Stimulated activated CD4-positive, alpha-beta T cell treated with anti-CD3 and anti-CD28 coated beads, Interleukin-1b, Interleukin-23, amount 100 ng/mL, for 48 hours (primary cell): ENCODE data around the gene NAV3.

Experiments used
- DNase-seq: peaks from one replicate; pipeline ENCODE4 v3.0.0-alpha.2; 2020

Gene NAV3

GRCh38 chr12:77928078-77928477 lies 97.4 kb downstream of the NAV3 start:
- no peak for DNase-seq

- no peak for DNase-seq
Measured at GRCh38 chr12:77932216-77932615, 101.5 kb downstream of the NAV3 start.

- no peak for DNase-seq
Measured at GRCh38 chr12:77938301-77938700, 107.6 kb downstream of the NAV3 start.

DNA sequence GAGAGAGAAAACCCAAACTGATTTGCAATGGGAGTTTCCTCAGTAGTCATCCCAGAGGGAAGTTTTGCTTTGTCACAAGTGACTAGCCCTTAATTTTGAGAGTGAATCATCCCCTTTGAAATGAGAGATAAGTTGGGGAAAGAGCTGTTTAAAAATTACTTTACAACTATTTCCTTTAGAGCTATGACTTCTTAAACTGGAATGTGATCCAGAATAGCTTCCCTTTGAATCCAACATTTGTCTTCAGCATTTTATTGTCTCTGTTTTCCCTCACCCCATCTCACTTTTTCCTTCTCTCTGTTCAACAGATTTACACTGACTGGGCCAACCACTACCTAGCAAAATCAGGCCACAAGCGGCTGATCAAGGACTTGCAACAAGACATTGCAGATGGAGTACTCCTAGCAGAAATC lies 109.3 kb downstream of the NAV3 start:
- DNase-seq: no peak

- DNase-seq: no peak
Measured at GRCh38 chr12:77940567-77940966, 109.9 kb downstream of the NAV3 start.

DNA sequence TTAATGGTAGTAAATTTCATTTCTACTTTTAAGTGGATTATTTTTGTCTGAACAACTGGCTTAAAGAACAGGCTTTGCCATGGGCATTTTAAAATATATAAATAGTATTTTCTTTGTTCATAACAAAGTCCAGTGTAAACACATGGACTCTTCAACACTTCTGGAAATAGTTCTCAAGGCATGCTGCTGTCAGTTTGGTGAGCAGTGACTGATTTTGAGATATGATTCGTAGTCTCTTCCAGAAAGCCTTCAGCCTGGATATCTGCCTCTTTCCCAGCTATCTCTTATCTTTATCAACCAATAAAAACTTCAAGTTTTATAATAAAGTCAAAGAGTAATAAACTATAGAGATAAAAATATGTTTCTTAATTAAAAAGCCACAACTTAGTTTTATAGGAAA lies 110.7 kb downstream of the NAV3 start:
- no peak for DNase-seq

DNA sequence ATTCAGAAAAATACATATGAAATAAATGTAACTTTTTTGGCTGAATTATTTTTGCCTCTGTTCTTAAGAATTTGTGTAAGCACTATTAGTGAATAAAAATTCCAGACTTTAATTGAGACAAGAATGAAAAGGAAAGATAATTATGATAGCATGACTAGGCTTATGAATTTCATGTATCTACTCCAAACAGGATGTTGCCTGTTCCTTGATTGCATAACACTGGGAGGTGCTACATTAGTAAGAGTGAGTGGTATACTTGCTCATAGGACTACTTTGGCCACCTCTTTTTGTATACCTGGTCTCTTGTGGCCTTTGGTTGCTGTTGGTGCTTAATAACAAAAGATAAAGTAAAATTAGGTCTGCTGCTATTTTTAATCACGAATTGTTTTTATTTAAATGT lies 112.8 kb downstream of the NAV3 start:
- no peak for DNase-seq

DNA sequence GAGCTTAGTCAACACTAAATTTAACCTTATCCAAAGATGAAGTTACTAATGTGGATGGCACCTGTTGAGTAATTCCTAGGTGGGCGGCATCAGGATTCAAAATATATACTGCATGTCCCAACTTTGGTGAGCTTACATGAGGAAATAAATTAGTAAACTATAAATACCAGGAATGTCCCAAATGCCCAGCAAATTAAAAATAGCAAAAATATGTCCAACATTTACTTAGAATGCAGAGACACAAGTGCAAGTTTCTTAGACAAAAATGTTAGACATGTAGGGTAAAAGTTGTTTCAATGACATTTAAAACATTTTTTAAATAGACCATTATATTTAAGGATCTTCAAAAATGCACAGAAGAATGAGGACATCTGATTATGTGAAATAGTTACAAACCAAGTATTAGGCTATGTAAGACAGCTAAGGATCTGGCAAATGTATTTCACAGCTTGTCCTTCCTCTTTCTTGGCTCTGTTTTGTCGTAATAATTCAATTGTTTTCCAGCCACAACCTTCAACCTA lies 115.9 kb downstream of the NAV3 start:
- DNase-seq: no peak

DNA sequence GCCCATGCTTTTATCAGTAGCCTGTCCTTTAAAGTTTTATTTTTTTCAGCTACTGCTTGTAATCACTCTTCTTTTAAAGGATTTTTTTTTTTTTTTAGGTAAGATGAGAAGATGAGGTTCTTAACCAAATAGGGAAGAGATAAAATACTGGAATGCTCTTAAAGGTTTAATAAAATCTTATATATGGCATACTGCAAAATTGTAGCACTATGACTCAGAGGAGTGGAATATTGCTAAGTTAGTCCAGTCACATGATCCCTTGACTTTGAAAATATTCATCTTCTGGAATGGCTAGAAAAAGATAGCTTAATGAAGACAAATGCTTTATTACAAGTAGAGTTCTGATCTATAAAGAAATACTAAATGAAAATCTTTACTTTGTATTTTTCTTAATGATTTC lies 116.6 kb downstream of the NAV3 start:
- DNase-seq: no peak

- DNase-seq: no peak
Measured at GRCh38 chr12:77947746-77948145, 117.1 kb downstream of the NAV3 start.

GRCh38 chr12:77949943-77950342 lies 119.2 kb downstream of the NAV3 start:
- DNase-seq: no peak

- no peak for DNase-seq
Measured at GRCh38 chr12:77953528-77954205, 123.0 kb downstream of the NAV3 start.

- no peak for DNase-seq
Measured at GRCh38 chr12:77954206-77954555, 123.5 kb downstream of the NAV3 start.

DNA sequence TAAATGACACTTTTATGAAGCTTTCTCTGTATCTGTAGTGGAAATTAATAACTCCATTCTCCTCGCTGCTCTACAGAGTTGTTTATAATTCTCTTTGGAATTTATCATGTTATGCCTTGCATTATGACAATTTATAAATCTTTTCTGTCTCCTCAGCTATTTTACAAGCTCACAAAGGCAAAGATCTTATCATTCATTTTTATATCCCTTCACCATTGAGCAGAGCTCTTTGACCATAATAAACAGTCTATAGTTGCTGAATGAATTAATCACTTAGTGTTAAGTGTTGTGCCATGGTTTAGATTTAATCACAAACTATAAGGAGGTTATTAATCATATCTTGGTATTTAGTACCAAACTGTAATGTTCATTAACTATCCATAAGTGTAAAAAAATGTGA lies 126.4 kb downstream of the NAV3 start:
- DNase-seq: no peak

DNA sequence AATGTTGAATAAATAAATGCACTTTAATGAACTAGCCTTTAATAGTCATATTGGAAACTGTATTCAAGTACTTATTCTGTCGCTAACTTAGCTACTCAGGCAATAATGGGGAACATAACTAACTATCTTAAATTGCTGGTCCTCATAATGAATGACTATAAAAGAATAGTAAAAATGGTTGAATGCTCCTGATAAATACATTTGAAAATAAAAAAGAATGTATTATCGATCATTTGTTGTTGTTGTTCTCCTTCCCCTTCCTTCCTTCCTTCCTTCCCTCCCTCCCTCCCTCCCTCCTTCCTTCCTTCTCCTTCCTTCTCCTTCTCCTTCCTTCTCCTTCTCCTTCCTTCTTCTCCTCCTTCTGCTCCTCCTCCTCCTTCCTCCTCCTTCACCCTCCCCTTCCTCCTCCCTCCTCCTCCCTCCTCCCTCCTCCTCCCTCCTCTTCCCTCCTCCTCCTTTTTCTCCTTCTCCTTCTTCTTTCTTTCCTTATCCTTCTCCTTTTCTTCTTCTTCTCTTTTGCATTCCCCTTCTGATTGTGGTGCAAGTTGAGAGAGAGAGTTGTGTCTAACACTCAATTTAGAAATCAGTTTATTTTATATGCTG lies 133.0 kb downstream of the NAV3 start:
- DNase-seq: no peak

DNA sequence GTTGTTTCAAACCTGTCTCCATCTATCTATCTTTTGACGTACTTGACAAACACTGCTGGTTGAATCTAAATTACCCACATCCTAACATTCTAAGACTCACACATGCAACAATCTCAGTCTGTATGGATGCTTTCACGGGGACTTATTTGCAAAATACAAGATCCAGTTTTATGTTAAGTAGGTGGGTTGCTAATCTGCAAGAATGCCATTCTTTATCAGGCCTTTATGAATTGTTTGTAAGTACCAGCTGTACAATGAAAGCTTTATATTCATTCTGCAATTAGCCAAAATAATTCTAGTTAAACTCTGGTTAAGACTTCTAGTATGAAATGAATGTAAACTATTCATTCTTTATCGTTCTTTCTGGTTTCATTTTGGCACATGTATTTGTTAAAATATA lies 135.1 kb downstream of the NAV3 start:
- DNase-seq: no peak

- DNase-seq: no peak
Measured at GRCh38 chr12:77968021-77968420, 137.3 kb downstream of the NAV3 start.

- no peak for DNase-seq
Measured at GRCh38 chr12:77968571-77968970, 137.9 kb downstream of the NAV3 start.

GRCh38 chr12:77973579-77973978 lies 142.9 kb downstream of the NAV3 start:
- DNase-seq: no peak

DNA sequence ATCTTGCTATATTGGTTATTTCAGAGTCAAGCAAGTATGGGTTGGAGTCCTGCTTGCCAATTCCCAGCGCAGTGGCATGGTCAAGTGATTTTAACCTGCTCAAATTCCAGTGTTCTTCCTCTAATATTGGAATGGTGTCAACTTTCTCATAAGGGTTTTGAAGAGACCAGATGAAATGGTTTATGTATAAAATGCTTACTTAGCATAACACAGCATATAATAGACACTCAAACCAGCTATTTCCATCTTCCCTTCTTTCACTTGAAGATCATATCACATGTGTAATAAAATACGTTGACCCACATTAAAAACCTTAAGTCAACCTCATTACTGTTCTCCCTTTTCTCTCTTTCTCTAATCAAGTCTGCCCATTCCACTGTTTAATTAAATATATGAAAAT lies 144.0 kb downstream of the NAV3 start:
- no peak for DNase-seq

- no peak for DNase-seq
Measured at GRCh38 chr12:77979597-77980250, 149.0 kb downstream of the NAV3 start.

GRCh38 chr12:77980782-77981181 lies 150.1 kb downstream of the NAV3 start:
- DNase-seq: no peak

GRCh38 chr12:77983859-77984258 lies 153.2 kb downstream of the NAV3 start:
- no peak for DNase-seq

DNA sequence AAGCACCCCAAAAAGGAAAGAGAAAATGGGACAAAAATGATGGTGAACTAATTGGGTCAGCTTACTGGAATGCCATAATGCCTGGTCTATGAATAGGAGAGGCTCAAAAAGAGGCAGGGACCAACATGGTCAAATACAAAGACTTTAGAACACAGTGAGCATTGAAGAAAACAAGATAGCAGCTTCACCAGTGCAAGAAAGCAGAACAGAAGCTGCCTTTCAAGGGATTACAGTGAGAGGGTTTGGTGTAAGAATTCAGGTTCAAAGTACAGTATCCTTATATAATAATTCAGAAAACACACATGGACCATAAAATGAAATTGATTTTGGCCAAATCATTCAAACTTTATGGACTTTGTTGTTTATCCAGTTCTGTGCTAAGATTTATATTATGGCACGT lies 162.1 kb downstream of the NAV3 start:
- DNase-seq: no peak
